Panc1 (cell line): ENCODE data around the gene EXT2. TPM values are rescaled to one million over a fixed set of nuclear protein-coding genes. Genes with fewer than 3 reads are reported as not detected.

Source experiments
- ATAC-seq: fragments of 200-7000 bp; cut with Tn5 transposase; 2 replicates; pipeline ENCODE4 v1.9.1; 2020; ENCODE audit warnings: mild to moderate bottlenecking, moderate library complexity
- BruUV-seq: library from RNA; stranded (reverse); fragments of 400-500 nt; replicated peaks from 2 replicates; lab custom pipeline; 2021; lab: Mats Ljungman, UMichigan
- CTCF ChIA-PET: fragments of 300-600 bp; sonication (Branson Sonifier 250); formaldehyde crosslinking; loops from one replicate; lab custom pipeline; 2022; ENCODE audit warnings: antibody characterized with exemption; lab: Charles Lee
- POLR2A ChIA-PET: fragments of 300-600 bp; sonication (Branson Sonifier 250); formaldehyde crosslinking; loops from one replicate; lab custom pipeline; 2022; ENCODE audit warnings: antibody characterized with exemption; lab: Charles Lee
- DNase-seq: peaks from one replicate; pipeline ENCODE4 v3.0.0-alpha.2; 2010; ENCODE audit warnings: low read depth, low spot score
- H3K27ac ChIP-seq: 2 replicates; pipeline ENCODE4 v1.5.1; 2011; ENCODE audit warnings: mild to moderate bottlenecking, low read length, inconsistent platforms
- H3K27me3 ChIP-seq: fragments of 200-500 bp; sonication (Bioruptor generic); 2 replicates; pipeline ENCODE4 v1.6.0; 2014; ENCODE audit warnings: low read length, inconsistent platforms; ENCODE audit not compliant: control insufficient read depth, insufficient read depth
- H3K36me3 ChIP-seq: fragments of 200-500 bp; sonication (Bioruptor generic); 2 replicates; pipeline ENCODE4 v1.5.1; 2014; ENCODE audit warnings: inconsistent platforms, mild to moderate bottlenecking, low read length, moderate library complexity; ENCODE audit not compliant: control insufficient read depth, insufficient read depth
- H3K4me1 ChIP-seq: 2 replicates; pipeline ENCODE4 v1.5.1; 2011; ENCODE audit warnings: inconsistent platforms, mild to moderate bottlenecking, low read length, moderate library complexity; ENCODE audit not compliant: control insufficient read depth, insufficient read depth
- H3K4me3 ChIP-seq, 2 experiments: 2 replicates each; pipeline ENCODE4 v1.5.1; 2011 to 2012; ENCODE audit warnings: low read depth in 2 of 2, low read length in 2 of 2, mild to moderate bottlenecking in 2 of 2, inconsistent platforms in 1 of 2, moderate library complexity in 1 of 2
- H3K9me3 ChIP-seq: fragments of 200-500 bp; sonication (Bioruptor generic); 2 replicates; pipeline ENCODE4 v1.5.1; 2014; ENCODE audit warnings: low read depth, mild to moderate bottlenecking, inconsistent platforms, low read length, moderate library complexity; ENCODE audit not compliant: control insufficient read depth, insufficient read depth
- POLR2AphosphoS5 ChIP-seq: IDR thresholded peaks from 2 replicates; pipeline ENCODE4 v1.6.1; 2012; ENCODE audit warnings: mild to moderate bottlenecking, low read depth, low read length, moderate library complexity
- REST ChIP-seq, 2 experiments: IDR thresholded peaks; 2 replicates each; pipeline ENCODE4 v1.6.1; 2011 to 2012; ENCODE audit warnings: low read depth in 2 of 2, control low read depth in 1 of 2, low read length in 1 of 2, mild to moderate bottlenecking in 1 of 2, moderate library complexity in 1 of 2; ENCODE audit not compliant: insufficient read depth in 1 of 2
- SIN3A ChIP-seq: IDR thresholded peaks from 2 replicates; pipeline ENCODE4 v1.6.1; 2012; ENCODE audit warnings: low read depth, mild to moderate bottlenecking, low read length, moderate library complexity, borderline replicate concordance; ENCODE audit not compliant: insufficient read depth
- TCF7L2 ChIP-seq: IDR thresholded peaks from 2 replicates; pipeline ENCODE4 v1.6.1; 2011; ENCODE audit warnings: mild to moderate bottlenecking, low read depth, low read length, inconsistent platforms
- in situ Hi-C: cut with HindIII; loops from 2 replicates; pipeline ENCODE4 v1.10.0; 2016; ENCODE audit warnings: low sequenced_read_pairs, low pct_unique_long_range_greater_than_20kb
- intact Hi-C: fragments of 100-400 bp; cut with micrococcal nuclease; formaldehyde crosslinking; loops from one replicate; pipeline ENCODE4 v1.10.0; 2022; ENCODE audit not compliant: unreplicated experiment
- total RNA-seq: library from RNA; stranded (reverse); gene quantifications from one replicate; pipeline ENCODE4 v1.2.1, GENCODE V29; 2021; ENCODE audit not compliant: unreplicated experiment
- TF ChIP-seq, protein P1 (sequence below): fragments of 450-650 bp; IDR thresholded peaks from 2 replicates; pipeline ENCODE4 v1.5.1; 2017; ENCODE audit warnings: mild to moderate bottlenecking

The EXT2 gene
- total RNA-seq, 1 experiment from 2014 or later, result 57.5 TPM

- H3K36me3 ChIP-seq, result no peaks in the 10 kb centered on the region
- no peak for DNase-seq
- POLR2A ChIA-PET, result no interaction called here
These were observed 113.6 kb downstream of the EXT2 start for GRCh38 chr11:44208976-44209603.

GRCh38 chr11:44212128-44212527, 116.7 kb downstream of the EXT2 start:
- H3K4me3 ChIP-seq, result no peak overlapping the region
- no peaks in the 10 kb centered on the region for H3K36me3 ChIP-seq
- intact Hi-C loops (no loop called here), in situ Hi-C loops (no loop called here)
- H3K4me1 ChIP-seq, result no peaks in the 10 kb centered on the region
- H3K27me3 ChIP-seq, result no peaks in the 10 kb centered on the region
- TF ChIP-seq, protein P1, sequence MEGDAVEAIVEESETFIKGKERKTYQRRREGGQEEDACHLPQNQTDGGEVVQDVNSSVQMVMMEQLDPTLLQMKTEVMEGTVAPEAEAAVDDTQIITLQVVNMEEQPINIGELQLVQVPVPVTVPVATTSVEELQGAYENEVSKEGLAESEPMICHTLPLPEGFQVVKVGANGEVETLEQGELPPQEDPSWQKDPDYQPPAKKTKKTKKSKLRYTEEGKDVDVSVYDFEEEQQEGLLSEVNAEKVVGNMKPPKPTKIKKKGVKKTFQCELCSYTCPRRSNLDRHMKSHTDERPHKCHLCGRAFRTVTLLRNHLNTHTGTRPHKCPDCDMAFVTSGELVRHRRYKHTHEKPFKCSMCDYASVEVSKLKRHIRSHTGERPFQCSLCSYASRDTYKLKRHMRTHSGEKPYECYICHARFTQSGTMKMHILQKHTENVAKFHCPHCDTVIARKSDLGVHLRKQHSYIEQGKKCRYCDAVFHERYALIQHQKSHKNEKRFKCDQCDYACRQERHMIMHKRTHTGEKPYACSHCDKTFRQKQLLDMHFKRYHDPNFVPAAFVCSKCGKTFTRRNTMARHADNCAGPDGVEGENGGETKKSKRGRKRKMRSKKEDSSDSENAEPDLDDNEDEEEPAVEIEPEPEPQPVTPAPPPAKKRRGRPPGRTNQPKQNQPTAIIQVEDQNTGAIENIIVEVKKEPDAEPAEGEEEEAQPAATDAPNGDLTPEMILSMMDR, result no peak
- TF ChIP-seq SIN3A (no peak), REST (IDR thresholded peaks at IDR 0.05; ENCODE audit: insufficient read depth in 1 of 2, low read depth in 2 of 2, low read length in 1 of 2) (no peak), TCF7L2 (no peak), POLR2AphosphoS5 (no peak)
- DNase-seq, result no peak
- ChIA-PET CTCF (no interaction called here), POLR2A (no interaction called here)
- no peak overlapping the region for H3K27ac ChIP-seq
- H3K9me3 ChIP-seq, result no peaks in the 10 kb centered on the region
- no TSS peak for BruUV-seq
- no peak for ATAC-seq

More at GRCh38 chr11:44208976-44209603, 113.6 kb downstream of the EXT2 start:
- TF ChIP-seq, protein P1, result no peak
- no peak for TF ChIP-seq TCF7L2
- no peak for TF ChIP-seq SIN3A
- TF ChIP-seq REST (IDR thresholded peaks at IDR 0.05; ENCODE audit: insufficient read depth in 1 of 2, low read depth in 2 of 2, low read length in 1 of 2), result no peak
- TF ChIP-seq POLR2AphosphoS5, result no peak
- in situ Hi-C loops (no loop called here), intact Hi-C loops (no loop called here)
- BruUV-seq, result no TSS peak
- Histone ChIP-seq H3K4me1 (no peaks in the 10 kb centered on the region), H3K9me3 (no peaks in the 10 kb centered on the region), H3K27ac (no peak overlapping the region), H3K4me3 (no peak overlapping the region), H3K27me3 (no peaks in the 10 kb centered on the region)
- no peak for ATAC-seq
- CTCF ChIA-PET, result no interaction called here
